ENCODE measurements around the gene ATXN7L1. TPM values are rescaled to one million over a fixed set of nuclear protein-coding genes. Genes with fewer than 3 reads are reported as not detected.

The ATXN7L1 gene
- total RNA-seq, 1 experiment from 2014 or later, result 24.3 TPM

DNA sequence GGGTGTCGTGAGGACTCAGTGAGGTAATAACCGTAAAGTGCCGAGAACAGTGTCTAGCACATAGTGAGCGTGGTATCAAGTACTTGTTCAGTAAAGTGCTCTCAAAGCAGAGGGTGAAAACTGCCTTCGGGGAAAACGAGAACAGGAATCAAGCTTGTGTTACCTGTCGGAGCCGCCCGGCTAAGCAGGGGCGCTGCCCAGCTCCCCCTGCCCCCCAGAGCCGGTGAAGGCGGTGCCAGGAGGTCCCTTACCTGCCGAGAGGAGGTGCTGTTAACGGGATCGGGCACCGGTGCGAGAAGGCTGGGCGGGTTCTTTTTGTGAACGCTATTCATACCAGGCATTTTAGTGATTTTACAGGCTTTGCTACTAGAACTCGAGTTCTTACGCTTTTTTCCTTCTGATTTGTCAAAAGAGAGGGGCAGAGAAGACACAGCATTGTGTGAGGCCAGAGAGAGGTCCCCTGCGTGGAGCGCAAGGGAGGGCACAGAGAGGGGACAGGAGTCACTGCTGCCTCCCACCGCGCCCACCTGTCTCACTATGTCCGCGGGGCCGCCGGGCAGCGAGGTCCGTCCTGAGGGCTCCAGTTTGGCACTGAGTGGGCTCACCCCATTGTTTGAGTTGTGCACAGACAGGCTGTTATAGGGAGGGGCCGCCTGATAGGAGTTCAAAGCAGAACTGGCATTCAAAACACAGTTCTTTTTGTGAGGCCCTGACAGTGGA is 262.6 kb downstream of the ATXN7L1 start:
- H3K27me3 Mint-ChIP-seq (ENCODE audit: low read depth), result no peaks in the 10 kb centered on the region

More for the DNA sequence above, 262.6 kb downstream of the ATXN7L1 start:
- Histone ChIP-seq H3K27ac (ENCODE audit: insufficient read length, low read depth, low read length) (no peak overlapping the region), H3K27me3 (ENCODE audit: insufficient read depth, low read length) (no peaks in the 10 kb centered on the region), H3K9ac (ENCODE audit: extremely low read depth, insufficient read length, low read length) (no peak overlapping the region), H2AK5ac (ENCODE audit: insufficient read length, low read length) (no peak overlapping the region), H4K20me1 (ENCODE audit: control insufficient read depth, insufficient read depth, insufficient read length) (no peaks in the 10 kb centered on the region), H2BK20ac (ENCODE audit: low read depth, low read length, poor library complexity, severe bottlenecking) (no peak overlapping the region), H3K79me2 (ENCODE audit: insufficient read depth, low read length) (no peaks in the 10 kb centered on the region), H3K14ac (ENCODE audit: insufficient read depth, low read length) (no peak overlapping the region), H2BK120ac (ENCODE audit: low read depth, low read length, poor library complexity, severe bottlenecking) (no peak overlapping the region), H3K23ac (ENCODE audit: insufficient read length, low read depth, low read length) (no peak overlapping the region), H3K4ac (ENCODE audit: low read depth, low read length) (no peak overlapping the region), H3K56ac (ENCODE audit: insufficient read length, low read depth, low read length) (no peak overlapping the region), H2AFZ (ENCODE audit: low read length) (no peak overlapping the region), H3K79me1 (ENCODE audit: insufficient read depth, low read depth, low read length, poor library complexity, severe bottlenecking) (no peaks in the 10 kb centered on the region), H2BK5ac (ENCODE audit: insufficient read length, low read length) (no peak overlapping the region), H3K18ac (ENCODE audit: insufficient read length, low read depth, low read length) (no peak overlapping the region), H4K8ac (replicated peaks; ENCODE audit: insufficient read length, low read depth, low read length) (no peak overlapping the region), H3K23me2 (ENCODE audit: insufficient read length, low read depth, low read length, poor library complexity, severe bottlenecking) (no peaks in the 10 kb centered on the region), H4K91ac (ENCODE audit: insufficient read length, low read depth, low read length) (no peak overlapping the region), H2BK15ac (ENCODE audit: low read depth, low read length) (no peak overlapping the region), H3T11ph (ENCODE audit: low read length) (no peak overlapping the region), H2BK12ac (ENCODE audit: insufficient read length, low read depth, low read length) (no peak overlapping the region), H4K5ac (ENCODE audit: insufficient read length, low read depth, low read length) (no peak overlapping the region), H3K4me1 (ENCODE audit: insufficient read depth, low read length) (no peaks in the 10 kb centered on the region), H3K9me3 (ENCODE audit: control insufficient read depth, low read depth, low read length) (no peaks in the 10 kb centered on the region), H3K4me2 (ENCODE audit: insufficient read depth, insufficient read length, low read length) (no peak overlapping the region)
- Mint-ChIP-seq H3K4me3 (no peak overlapping the region; a peak in 1 of 5 replicates), H3K27ac (peak overlapping the region in 2 of 3 experiments; percentile 13 to 59; a peak in 4 of 7 replicates), H3K4me1 (peaks cover 3 to 17% of the 10 kb centered on the region in 2 experiments), H3K9me3 (no peaks in the 10 kb centered on the region; a peak in 1 of 5 replicates), H3K36me3 (ENCODE audit: insufficient read depth in 1 of 3, low read depth in 3 of 3) (peaks cover 14 to 41% (median 40%) of the 10 kb centered on the region in 3 experiments)
- TF ChIP-seq, protein P1, sequence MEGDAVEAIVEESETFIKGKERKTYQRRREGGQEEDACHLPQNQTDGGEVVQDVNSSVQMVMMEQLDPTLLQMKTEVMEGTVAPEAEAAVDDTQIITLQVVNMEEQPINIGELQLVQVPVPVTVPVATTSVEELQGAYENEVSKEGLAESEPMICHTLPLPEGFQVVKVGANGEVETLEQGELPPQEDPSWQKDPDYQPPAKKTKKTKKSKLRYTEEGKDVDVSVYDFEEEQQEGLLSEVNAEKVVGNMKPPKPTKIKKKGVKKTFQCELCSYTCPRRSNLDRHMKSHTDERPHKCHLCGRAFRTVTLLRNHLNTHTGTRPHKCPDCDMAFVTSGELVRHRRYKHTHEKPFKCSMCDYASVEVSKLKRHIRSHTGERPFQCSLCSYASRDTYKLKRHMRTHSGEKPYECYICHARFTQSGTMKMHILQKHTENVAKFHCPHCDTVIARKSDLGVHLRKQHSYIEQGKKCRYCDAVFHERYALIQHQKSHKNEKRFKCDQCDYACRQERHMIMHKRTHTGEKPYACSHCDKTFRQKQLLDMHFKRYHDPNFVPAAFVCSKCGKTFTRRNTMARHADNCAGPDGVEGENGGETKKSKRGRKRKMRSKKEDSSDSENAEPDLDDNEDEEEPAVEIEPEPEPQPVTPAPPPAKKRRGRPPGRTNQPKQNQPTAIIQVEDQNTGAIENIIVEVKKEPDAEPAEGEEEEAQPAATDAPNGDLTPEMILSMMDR (conservative IDR thresholded peaks at IDR 0.05), result no peak
- no peak for DNase-seq
- whole genome bisulfite sequencing (ENCODE audit: extremely low coverage, insufficient read length, low lambda C conversion rate), result no CpG with 5 or more reads among the region's 32 CpGs
